Measurements from ENCODE around the gene GLRX.
"Not testable (repeated sequence)": the region's sequence is repeated elsewhere in the genome, so short reads cannot be mapped to it uniquely, and the experiment has no call there.

The GLRX gene

GRCh38 chr5:95825495-95825894 lies 3.0 kb upstream of the GLRX start:
- DNase-seq = no peak

DNA sequence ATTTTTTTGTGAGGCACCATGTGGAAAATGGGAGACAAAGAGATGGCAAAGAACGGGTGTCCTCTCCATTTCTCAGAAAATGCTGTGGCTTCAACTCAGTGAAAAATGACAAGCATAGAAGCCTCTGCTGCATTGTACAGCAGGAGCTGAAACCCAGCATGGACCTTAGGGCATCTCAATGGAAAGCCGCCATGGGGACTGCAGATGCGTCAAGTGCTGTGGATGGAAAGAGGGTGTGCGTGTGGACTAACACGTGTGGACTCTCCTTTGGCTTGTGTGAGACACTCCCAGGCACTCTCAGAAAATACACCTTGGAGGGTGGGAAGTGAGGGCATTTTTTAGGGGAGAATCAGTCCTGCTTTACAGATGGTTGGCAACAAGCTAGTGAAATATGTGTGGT lies 2.2 kb upstream of the GLRX start:
- no peak for DNase-seq

DNA sequence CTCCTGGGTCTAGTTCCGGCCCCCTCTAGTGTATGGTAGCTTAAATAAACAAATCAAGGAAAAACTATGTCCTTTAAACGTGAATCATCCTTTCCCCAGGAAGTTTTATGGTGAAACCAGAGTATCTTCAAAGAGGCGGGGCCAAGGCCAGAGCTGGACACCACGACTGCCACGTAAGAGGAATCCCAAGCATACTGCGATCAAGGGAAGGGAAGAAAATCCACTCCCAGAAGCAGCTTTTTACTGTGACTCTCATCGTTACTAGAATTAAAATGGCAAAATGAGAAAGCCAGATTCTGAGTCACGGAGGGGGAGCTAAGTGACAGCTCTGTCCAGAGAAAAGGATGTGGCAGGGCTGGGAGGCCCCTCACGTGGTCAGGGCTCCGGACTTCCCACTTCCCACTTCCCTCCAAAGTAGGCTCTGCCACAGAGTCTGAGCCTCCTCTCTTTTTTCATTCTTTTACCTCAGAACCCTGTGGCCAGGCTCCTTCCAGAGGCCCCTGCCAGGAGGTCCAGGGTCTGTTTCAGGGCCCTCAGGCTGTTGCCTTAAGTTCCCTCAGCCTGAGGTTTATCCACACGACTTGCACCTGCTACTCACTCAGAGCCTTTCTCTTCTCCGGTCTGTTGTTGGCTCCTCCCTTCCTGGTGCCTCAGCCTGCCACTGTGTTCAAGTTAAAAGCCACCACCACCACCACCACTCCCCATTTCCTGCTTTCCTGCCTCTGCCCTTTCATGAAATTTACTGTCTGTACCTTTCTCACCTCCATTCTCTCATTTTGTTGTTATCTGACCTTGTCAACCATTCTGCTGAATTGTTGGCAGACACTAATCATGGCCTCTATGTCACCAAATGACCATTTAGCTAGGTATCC lies 1.4 kb upstream of the GLRX start:
- no peak for DNase-seq

GRCh38 chr5:95823218-95823737 lies 752 bp upstream of the GLRX start:
- no peak for DNase-seq

- peak; percentile 46 for DNase-seq
These were observed 434 bp downstream of the GLRX start for GRCh38 chr5:95822043-95822541.

GRCh38 chr5:95821110-95822021 lies 1.2 kb downstream of the GLRX start:
- DNase-seq = no peak

GRCh38 chr5:95818181-95819147 lies 4.1 kb downstream of the GLRX start:
- DNase-seq = no peak

DNA sequence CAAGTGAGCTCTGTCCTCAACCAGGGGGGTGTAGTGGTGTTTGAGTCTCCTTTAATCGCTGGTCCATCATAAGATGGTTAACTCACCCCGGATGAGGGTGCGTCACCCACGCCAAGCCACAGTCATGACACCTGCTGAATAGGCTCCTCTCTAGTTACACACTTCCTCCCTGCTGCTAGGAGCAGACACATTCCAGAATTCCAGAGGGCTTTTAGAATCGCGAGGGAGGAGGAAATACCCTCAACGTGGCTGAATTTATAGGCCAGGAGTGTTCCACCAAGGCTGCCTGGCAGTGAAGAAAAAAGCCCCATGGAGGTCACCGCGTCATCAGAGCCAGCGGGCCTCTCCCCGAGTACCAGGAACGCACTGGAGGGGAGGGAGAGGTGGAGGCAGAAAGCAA lies 5.1 kb downstream of the GLRX start:
- no peak for DNase-seq

- DNase-seq = no peak
These were observed 5.8 kb downstream of the GLRX start for GRCh38 chr5:95816776-95817175.

GRCh38 chr5:95816341-95816740 lies 6.2 kb downstream of the GLRX start:
- DNase-seq = no peak

GRCh38 chr5:95815155-95815729 lies 7.3 kb downstream of the GLRX start:
- DNase-seq = no peak

DNA sequence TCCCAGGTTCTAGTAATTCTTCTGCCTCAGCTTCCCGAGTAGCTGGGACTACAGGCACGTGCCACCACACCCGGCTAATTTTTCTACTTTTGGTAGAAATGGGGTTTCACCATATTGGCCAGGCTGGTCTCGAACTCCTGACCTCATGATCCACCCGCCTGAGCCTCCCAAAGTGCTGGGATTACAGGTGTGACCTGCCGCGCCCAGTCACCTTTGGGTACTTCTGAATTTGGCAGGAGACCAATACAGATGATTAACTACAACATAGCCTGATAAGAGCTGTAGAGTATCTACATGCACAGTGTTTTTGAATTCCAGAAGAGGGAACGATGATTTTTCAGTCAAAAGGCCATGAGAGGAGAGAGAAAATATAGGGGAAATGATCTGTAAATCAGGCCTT lies 9.5 kb downstream of the GLRX start:
- not testable (repeated sequence) for DNase-seq

GRCh38 chr5:95812074-95812471 lies 10.5 kb downstream of the GLRX start:
- no peak for DNase-seq

DNA sequence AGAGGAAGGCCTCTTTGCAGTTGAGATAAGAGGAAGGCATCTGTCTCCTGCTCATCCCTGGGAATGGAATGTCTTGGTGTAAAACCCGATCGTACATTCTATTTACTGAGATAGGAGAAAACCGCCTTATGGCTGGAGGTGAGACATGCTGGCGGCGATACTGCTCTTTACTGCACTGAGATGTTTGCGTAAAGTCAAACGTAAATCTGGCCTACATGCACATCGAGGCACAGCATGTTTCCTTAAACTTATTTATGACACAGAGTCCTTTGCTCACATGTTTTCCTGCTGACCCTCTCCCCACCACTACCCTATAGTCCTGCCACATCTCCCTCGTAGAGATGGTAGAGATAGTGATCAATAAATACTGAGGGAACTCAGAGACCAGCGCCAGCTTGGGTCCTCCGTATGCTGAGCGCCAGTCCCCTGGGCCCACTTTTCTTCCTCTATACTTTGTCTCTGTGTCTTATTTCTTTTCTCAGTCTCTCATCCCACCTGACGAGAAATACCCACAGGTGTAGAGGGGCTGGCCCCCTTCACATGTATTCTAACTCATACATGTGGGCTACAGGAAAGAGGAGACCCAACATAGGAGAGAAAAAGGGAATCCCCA lies 11.0 kb downstream of the GLRX start:
- DNase-seq = not testable (repeated sequence)

- DNase-seq = not testable (repeated sequence)
These were observed 11.5 kb downstream of the GLRX start for GRCh38 chr5:95811126-95811423.

DNA sequence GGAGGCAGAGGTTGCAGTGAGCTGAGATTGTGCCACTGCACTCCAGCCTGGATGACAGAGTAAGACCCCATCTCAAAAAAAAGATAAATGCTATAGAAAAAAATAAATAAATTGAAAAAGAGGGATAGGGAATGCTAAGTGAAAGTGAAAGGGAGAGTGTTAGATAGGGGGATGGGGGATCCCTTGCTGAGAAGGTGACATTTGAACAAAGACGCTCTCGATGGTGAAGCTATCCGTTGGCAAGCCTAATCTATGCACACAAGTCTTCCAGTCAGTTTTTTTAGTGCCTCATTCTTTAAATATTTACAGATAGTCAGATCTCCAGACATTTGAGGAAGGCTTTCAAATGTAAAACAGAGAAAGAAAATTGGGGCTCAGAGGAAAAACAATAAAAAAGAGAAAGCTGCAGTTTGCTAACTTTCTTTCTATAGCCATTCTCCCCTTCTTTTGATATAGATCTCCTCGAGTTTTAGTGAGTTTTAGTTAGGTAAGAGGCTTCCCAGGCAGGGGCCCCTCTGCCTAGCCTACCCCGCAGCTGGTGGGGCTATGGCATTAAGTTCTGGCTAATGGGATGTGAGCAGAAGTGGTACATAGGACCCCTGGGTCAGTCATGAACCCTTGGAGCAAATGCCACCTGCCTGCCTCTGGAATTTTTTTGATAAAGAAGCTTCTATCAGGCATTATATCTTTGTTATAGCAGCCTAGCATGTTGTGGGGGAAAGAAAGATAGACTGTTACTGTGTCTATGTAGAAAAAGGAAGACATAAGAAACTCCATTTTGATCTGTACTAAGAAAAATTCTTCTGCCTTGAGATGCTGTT lies 12.0 kb downstream of the GLRX start:
- DNase-seq = no peak

DNA sequence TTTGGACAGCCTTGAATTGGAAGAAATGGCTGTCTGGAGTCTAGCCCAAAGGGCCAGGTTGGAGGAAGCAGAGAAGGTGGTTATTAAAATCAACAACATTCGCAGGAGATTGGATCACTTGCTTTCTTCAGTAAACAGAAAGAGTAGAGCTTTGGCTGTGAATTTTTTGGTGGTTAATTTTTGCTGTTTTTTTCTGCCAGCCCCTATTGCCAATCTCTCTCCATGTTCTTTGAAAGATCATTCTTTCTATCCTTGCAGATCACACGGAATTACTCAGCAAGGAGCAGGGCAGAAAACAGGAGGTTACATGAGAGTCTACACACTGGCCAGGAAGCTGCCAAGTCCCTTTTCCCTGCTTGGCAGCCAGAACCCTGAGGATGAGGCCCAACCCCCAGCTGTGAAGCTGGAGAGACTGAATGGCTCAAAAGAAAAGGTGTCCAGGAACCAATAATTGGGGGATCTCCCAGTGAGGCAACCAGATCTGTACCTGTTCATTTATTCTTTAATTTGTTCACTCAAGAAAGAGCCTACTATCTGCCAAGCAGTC lies 13.0 kb downstream of the GLRX start:
- DNase-seq = no peak

DNA sequence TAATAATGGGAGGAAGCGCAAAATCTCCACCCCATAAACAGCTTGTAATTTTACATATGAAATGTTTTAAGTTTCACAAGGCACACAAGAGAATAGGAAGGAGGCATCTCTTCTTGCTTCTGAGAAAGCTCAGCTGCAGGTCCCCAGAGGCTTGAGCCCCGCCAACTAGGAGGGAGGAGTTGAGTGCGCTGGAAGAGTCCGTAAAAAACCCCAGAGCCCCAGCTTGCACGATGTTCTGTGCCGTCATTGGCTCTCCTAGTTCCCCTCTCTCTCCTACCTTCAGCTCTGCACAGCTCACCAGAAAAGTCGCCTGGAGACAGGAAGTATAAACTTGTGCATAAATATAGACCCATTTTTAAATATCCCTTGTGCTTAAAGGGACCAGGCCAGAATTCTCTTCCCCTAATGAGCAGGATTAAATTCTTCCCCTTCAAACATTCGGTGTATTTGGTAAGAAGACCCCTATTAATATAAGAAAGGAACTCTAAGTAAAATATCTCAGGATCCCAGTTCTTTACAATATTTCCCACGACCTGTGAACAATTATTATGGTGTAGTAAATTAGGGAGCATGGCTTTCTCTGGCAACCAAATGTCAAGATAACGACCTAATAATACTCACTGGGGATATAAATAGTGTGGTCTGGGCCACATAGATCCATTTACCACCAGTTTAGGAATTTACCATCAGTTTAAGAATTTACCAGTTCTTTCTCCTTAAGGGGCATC lies 13.7 kb downstream of the GLRX start:
- no peak for DNase-seq

DNA sequence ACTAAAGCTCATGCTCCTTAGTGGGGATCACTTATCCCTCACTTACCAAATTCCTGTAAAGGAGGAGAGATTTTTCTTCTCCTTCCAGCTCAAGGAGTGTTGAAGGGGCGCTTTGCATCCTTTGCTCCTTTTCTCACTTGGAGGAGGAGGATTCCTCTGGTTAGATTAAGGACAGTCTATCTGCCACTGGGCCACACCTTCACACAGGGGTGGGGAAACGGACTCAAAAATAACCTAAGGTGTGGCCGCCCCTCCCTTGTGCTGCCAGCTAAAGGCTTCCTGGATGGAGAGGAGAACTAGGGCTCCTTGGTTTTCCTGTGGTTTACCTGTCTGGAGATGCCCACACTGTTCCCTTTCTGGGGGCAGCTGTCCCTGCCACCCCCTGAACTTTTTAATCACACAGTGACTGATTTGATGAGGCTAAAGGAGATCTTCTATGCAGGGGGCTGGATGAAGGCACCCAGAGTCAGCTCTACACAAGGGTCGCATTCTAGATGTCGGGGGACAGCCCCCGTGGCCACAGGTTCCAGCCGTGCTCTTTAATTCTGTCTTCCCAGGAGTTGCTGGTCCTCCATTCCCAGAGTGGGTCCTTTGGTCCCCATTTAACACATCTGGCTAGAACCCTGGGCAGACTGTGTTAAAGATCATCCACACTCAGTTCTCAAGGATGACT lies 14.4 kb downstream of the GLRX start:
- DNase-seq = no peak

Data from NCI-H526 treated with DMSO at 0.1 percent for 48 hours (cell line).